HEK293 (cell line): Measurements from ENCODE around the gene SFT2D1.
A peak's percentile ranks its signal among the peaks of the same experiment; 100 is the strongest.

Experiments used
- CTCF ChIA-PET: fragments of 350-600 bp; formaldehyde crosslinking; extraction: SDS; loops from one replicate; lab custom pipeline; 2021; ENCODE audit warnings: antibody characterized with exemption; lab: Yijun Ruan, JAX
- POLR2A ChIA-PET: fragments of 300-600 bp; formaldehyde crosslinking; extraction: SDS; loops from one replicate; lab custom pipeline; 2020; ENCODE audit warnings: antibody characterized with exemption, inconsistent platforms; lab: Yijun Ruan, JAX
- H3K27ac ChIP-seq: fragments of 200-500 bp; sonication (Bioruptor generic); 2 replicates; pipeline ENCODE4 v1.5.1; 2014; ENCODE audit warnings: low read depth, low read length, control low read depth, inconsistent platforms; ENCODE audit errors: extremely low read depth
- H3K36me3 ChIP-seq, 2 experiments: fragments of 200-500 bp in 1 of 2; sonication (Bioruptor generic) in 1 of 2; 1 replicate in 1 of 2; 2 replicates in 1 of 2; pipeline ENCODE4 v1.5.1; 2014 to 2017; ENCODE audit warnings: inconsistent platforms in 2 of 2, low read length in 2 of 2; ENCODE audit not compliant: control insufficient read depth in 2 of 2, insufficient read depth in 1 of 2
- H3K4me1 ChIP-seq: fragments of 200-500 bp; sonication (Bioruptor generic); 2 replicates; pipeline ENCODE4 v1.5.1; 2014; ENCODE audit warnings: mild to moderate bottlenecking, low read length, inconsistent platforms; ENCODE audit not compliant: control insufficient read depth, insufficient read depth
- H3K4me3 ChIP-seq: 2 replicates; pipeline ENCODE4 v1.5.1; 2011; ENCODE audit warnings: low read depth, mild to moderate bottlenecking, control low read depth, low read length, moderate library complexity
- H3K9me3 ChIP-seq: fragments of 200-500 bp; sonication (Bioruptor generic); 2 replicates; pipeline ENCODE4 v1.5.1; 2014; ENCODE audit warnings: low read depth, low read length, inconsistent platforms; ENCODE audit not compliant: control insufficient read depth, insufficient read depth
- GLIS2 ChIP-seq: fragments of 450-650 bp; formaldehyde crosslinking; IDR thresholded peaks from 2 replicates; pipeline ENCODE4 v1.5.1; 2016; ENCODE audit warnings: missing biosample characterization, missing genetic modification characterization
- HIC1 ChIP-seq: fragments of 450-650 bp; formaldehyde crosslinking; IDR thresholded peaks from 2 replicates; pipeline ENCODE4 v1.5.1; 2016; ENCODE audit warnings: missing biosample characterization, missing genetic modification characterization
- IKZF3 ChIP-seq: fragments of 450-650 bp; IDR thresholded peaks from 2 replicates; pipeline ENCODE4 v1.5.0; 2018; ENCODE audit warnings: missing biosample characterization, mild to moderate bottlenecking, missing genetic modification characterization, moderate library complexity
- KLF1 ChIP-seq: fragments of 450-650 bp; formaldehyde crosslinking; IDR thresholded peaks from 2 replicates; pipeline ENCODE4 v1.5.1; 2016; ENCODE audit warnings: missing biosample characterization, missing genetic modification characterization
- KLF16 ChIP-seq: fragments of 450-650 bp; formaldehyde crosslinking; IDR thresholded peaks from 2 replicates; pipeline ENCODE4 v1.5.1; 2017; ENCODE audit warnings: missing biosample characterization, missing genetic modification characterization
- PBX3 ChIP-seq: sonication (generic); formaldehyde crosslinking; IDR thresholded peaks from 2 replicates; pipeline ENCODE4 v1.8.1; 2022; ENCODE audit warnings: mild to moderate bottlenecking, moderate library complexity, missing genetic modification reagents
- PRDM4 ChIP-seq: fragments of 450-650 bp; formaldehyde crosslinking; IDR thresholded peaks from 2 replicates; pipeline ENCODE4 v1.5.1; 2017; ENCODE audit warnings: missing biosample characterization, missing genetic modification characterization
- ZBTB11 ChIP-seq: fragments of 450-650 bp; formaldehyde crosslinking; conservative IDR thresholded peaks from 2 replicates; pipeline ENCODE4 v1.5.1; 2016; ENCODE audit warnings: low read depth, missing biosample characterization, missing genetic modification characterization
- ZEB2 ChIP-seq: fragments of 450-650 bp; formaldehyde crosslinking; IDR thresholded peaks from 2 replicates; pipeline ENCODE4 v1.5.1; 2016; ENCODE audit warnings: missing biosample characterization, missing genetic modification characterization
- ZNF148 ChIP-seq: fragments of 450-650 bp; formaldehyde crosslinking; IDR thresholded peaks from 2 replicates; pipeline ENCODE4 v1.5.0; 2017; ENCODE audit warnings: missing biosample characterization, missing genetic modification characterization, borderline replicate concordance
- ZNF23 ChIP-seq: fragments of 450-650 bp; formaldehyde crosslinking; IDR thresholded peaks from 2 replicates; pipeline ENCODE4 v1.5.1; 2016; ENCODE audit warnings: missing biosample characterization, missing genetic modification characterization, borderline replicate concordance
- ZNF280C ChIP-seq: fragments of 450-650 bp; formaldehyde crosslinking; IDR thresholded peaks from 2 replicates; pipeline ENCODE4 v1.5.1; 2016; ENCODE audit warnings: missing biosample characterization, missing genetic modification characterization
- ZNF350 ChIP-seq: fragments of 450-650 bp; formaldehyde crosslinking; IDR thresholded peaks from 2 replicates; pipeline ENCODE4 v1.5.0; 2017; ENCODE audit warnings: missing biosample characterization, mild to moderate bottlenecking, missing genetic modification characterization
- ZNF488 ChIP-seq: fragments of 450-650 bp; formaldehyde crosslinking; IDR thresholded peaks from 2 replicates; pipeline ENCODE4 v1.5.1; 2016; ENCODE audit warnings: missing biosample characterization, missing genetic modification characterization
- ZNF560 ChIP-seq: fragments of 450-650 bp; formaldehyde crosslinking; IDR thresholded peaks from 2 replicates; pipeline ENCODE4 v1.5.1; 2017; ENCODE audit warnings: missing biosample characterization, missing genetic modification characterization, borderline replicate concordance
- ZNF624 ChIP-seq: fragments of 450-650 bp; formaldehyde crosslinking; IDR thresholded peaks from 2 replicates; pipeline ENCODE4 v1.5.1; 2017; ENCODE audit warnings: missing biosample characterization, missing genetic modification characterization
- ZNF660 ChIP-seq: fragments of 450-650 bp; IDR thresholded peaks from 2 replicates; pipeline ENCODE4 v1.5.1; 2018; ENCODE audit warnings: missing biosample characterization, mild to moderate bottlenecking, missing genetic modification characterization
- ZNF677 ChIP-seq: fragments of 450-650 bp; IDR thresholded peaks from 2 replicates; pipeline ENCODE4 v1.5.0; 2018; ENCODE audit warnings: missing biosample characterization, mild to moderate bottlenecking, missing genetic modification characterization, moderate library complexity
- ZNF776 ChIP-seq: fragments of 450-650 bp; formaldehyde crosslinking; IDR thresholded peaks from 2 replicates; pipeline ENCODE4 v1.5.0; 2017; ENCODE audit warnings: missing biosample characterization, missing genetic modification characterization, borderline replicate concordance

SFT2D1 gene

GRCh38 chr6:166313255-166314070 is 28.9 kb downstream of the SFT2D1 start (continued):
- no peak for TF ChIP-seq HIC1 (tag by site-specific recombination)
- no peak for TF ChIP-seq ZNF624 (tag by site-specific recombination)
- TF ChIP-seq ZNF350, result no peak
- TF ChIP-seq ZNF488 (tag by site-specific recombination), result no peak
- 0 out of 2 replicates have a peak, but pooled peaks have one; percentile 42 for TF ChIP-seq ZNF660 (tag by site-specific recombination)
- no peak for TF ChIP-seq ZEB2 (tag by site-specific recombination)
- no peak for TF ChIP-seq ZNF23 (tag by site-specific recombination)
- no peak for TF ChIP-seq PBX3

GRCh38 chr6:166312832-166313231 is 29.5 kb downstream of the SFT2D1 start:
- Histone ChIP-seq H3K36me3 (no peaks in the 10 kb centered on the region), H3K4me3 (no peak overlapping the region), H3K4me1 (no peaks in the 10 kb centered on the region), H3K9me3 (no peaks in the 10 kb centered on the region), H3K27ac (no peak overlapping the region)
- ChIA-PET POLR2A (no interaction called here), CTCF (interaction anchor here (0.6 to 4.9 kb wide), 37 partner anchors 8 to 689 kb away, joined by 3 to 54 read pairs (median 5); no protein-coding TSS in a partner anchor)
- TF ChIP-seq ZNF677 (tag by site-specific recombination) (no peak), IKZF3 (tag by site-specific recombination) (no peak), PRDM4 (tag by site-specific recombination) (no peak), ZBTB11 (no peak), KLF16 (tag by site-specific recombination) (no peak), ZNF280C (tag by site-specific recombination) (no peak), GLIS2 (no peak), ZNF148 (tag by site-specific recombination) (no peak), KLF1 (tag by site-specific recombination) (no peak), ZNF776 (no peak), ZNF560 (tag by site-specific recombination) (no peak)
